Measurements from ENCODE around the gene OTOG.

GRCh38 chr11:17550450-17551346 lies 3.6 kb downstream of the OTOG start:
- TF ChIP-seq, protein P1, sequence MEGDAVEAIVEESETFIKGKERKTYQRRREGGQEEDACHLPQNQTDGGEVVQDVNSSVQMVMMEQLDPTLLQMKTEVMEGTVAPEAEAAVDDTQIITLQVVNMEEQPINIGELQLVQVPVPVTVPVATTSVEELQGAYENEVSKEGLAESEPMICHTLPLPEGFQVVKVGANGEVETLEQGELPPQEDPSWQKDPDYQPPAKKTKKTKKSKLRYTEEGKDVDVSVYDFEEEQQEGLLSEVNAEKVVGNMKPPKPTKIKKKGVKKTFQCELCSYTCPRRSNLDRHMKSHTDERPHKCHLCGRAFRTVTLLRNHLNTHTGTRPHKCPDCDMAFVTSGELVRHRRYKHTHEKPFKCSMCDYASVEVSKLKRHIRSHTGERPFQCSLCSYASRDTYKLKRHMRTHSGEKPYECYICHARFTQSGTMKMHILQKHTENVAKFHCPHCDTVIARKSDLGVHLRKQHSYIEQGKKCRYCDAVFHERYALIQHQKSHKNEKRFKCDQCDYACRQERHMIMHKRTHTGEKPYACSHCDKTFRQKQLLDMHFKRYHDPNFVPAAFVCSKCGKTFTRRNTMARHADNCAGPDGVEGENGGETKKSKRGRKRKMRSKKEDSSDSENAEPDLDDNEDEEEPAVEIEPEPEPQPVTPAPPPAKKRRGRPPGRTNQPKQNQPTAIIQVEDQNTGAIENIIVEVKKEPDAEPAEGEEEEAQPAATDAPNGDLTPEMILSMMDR (IDR thresholded peaks at IDR 0.05; ENCODE audit: low read depth, low read length): no peak
- TF ChIP-seq POLR2A (IDR thresholded peaks at IDR 0.05; ENCODE audit: extremely low read depth, insufficient read length): no peak
- no peak for TF ChIP-seq MAX (IDR thresholded peaks at IDR 0.05; ENCODE audit: low read depth, low read length)
- TF ChIP-seq MYC (IDR thresholded peaks at IDR 0.05; ENCODE audit: low read depth, low read length): no peak

Data from NB4 (cell line).